ENCODE results near the gene KCNK10. TPM values are rescaled to one million over a fixed set of nuclear protein-coding genes. Genes with fewer than 3 reads are reported as not detected.

KCNK10 gene
- total and polyA plus RNA-seq, 3 experiments from 2014 or later = not detected

GRCh38 chr14:88194531-88194930 lies 128.5 kb downstream of the KCNK10 start:
- Mint-ChIP-seq H3K4me3 (no peak overlapping the region), H3K4me1 (peaks cover 0 to under 1% (median 0%) of the 10 kb centered on the region in 3 donors), H3K36me3 (peaks cover 0 to 1% (median 0%) of the 10 kb centered on the region in 3 donors), H3K27ac (no peak overlapping the region), H3K9me3 (no peaks in the 10 kb centered on the region), H3K27me3 (peaks cover 20 to 51% of the 10 kb centered on the region in 2 donors)
- Histone ChIP-seq H3K4me1 (ENCODE audit: insufficient read depth, low read length) (no peaks in the 10 kb centered on the region), H3K9me3 (ENCODE audit: low read length) (no peaks in the 10 kb centered on the region), H3K27ac (ENCODE audit: low read depth, low read length) (no peak overlapping the region), H3K36me3 (ENCODE audit: insufficient read depth, low read length) (no peaks in the 10 kb centered on the region), H3K4me3 (ENCODE audit: low read length) (no peak overlapping the region), H3K27me3 (ENCODE audit: insufficient read depth, low read length, poor library complexity, severe bottlenecking) (peaks cover 8% of the 10 kb centered on the region)
- ChIA-PET CTCF (no interaction called here), POLR2A (no interaction called here)
- no peak for DNase-seq

- H3K4me1 Mint-ChIP-seq = peaks cover 6 to 9% (median 7%) of the 10 kb centered on the region in 3 donors
- H3K27me3 Mint-ChIP-seq = peaks cover 18 to 51% of the 10 kb centered on the region in 2 donors
- Histone ChIP-seq H3K27me3 (ENCODE audit: insufficient read depth, low read length, poor library complexity, severe bottlenecking) (peaks cover 8% of the 10 kb centered on the region), H3K36me3 (ENCODE audit: insufficient read depth, low read length) (no peaks in the 10 kb centered on the region), H3K4me1 (ENCODE audit: insufficient read depth, low read length) (no peaks in the 10 kb centered on the region), H3K4me3 (ENCODE audit: low read length) (no peak overlapping the region), H3K9me3 (ENCODE audit: low read length) (no peaks in the 10 kb centered on the region), H3K27ac (ENCODE audit: low read depth, low read length) (no peak overlapping the region)
- H3K9me3 Mint-ChIP-seq = no peaks in the 10 kb centered on the region
- no peak overlapping the region for H3K4me3 Mint-ChIP-seq
- no peak for DNase-seq
- H3K36me3 Mint-ChIP-seq = peaks cover 0 to 1% (median 0%) of the 10 kb centered on the region in 3 donors
- H3K27ac Mint-ChIP-seq = peak overlapping the region in 1 of 8 donors; percentile 11
- ChIA-PET CTCF (interaction anchor here (1.5 to 2.1 kb wide), 2 partner anchors 7 to 23 kb away, joined by 4 to 6 read pairs; no protein-coding TSS in a partner anchor), POLR2A (no interaction called here)
Measured at GRCh38 chr14:88191605-88192004, 131.5 kb downstream of the KCNK10 start.

- Mint-ChIP-seq H3K4me3 (peak overlapping the region in 5 of 7 donors; percentile 63 to 78 (median 68)), H3K4me1 (peaks cover 6 to 9% (median 7%) of the 10 kb centered on the region in 3 donors), H3K27ac (peak overlapping the region in 2 of 8 donors; percentile 37 to 55), H3K27me3 (peaks cover 18 to 33% of the 10 kb centered on the region in 2 donors), H3K36me3 (peaks cover 0 to 1% (median 0%) of the 10 kb centered on the region in 3 donors), H3K9me3 (no peaks in the 10 kb centered on the region)
- ChIA-PET CTCF (interaction anchor here (0.8 to 2.4 kb wide), 18 partner anchors 9 to 478 kb away, joined by 3 to 12 read pairs (median 4); no protein-coding TSS in a partner anchor), POLR2A (no interaction called here)
- Histone ChIP-seq H3K27me3 (ENCODE audit: insufficient read depth, low read length, poor library complexity, severe bottlenecking) (peaks cover 4% of the 10 kb centered on the region), H3K4me3 (ENCODE audit: low read length) (no peak overlapping the region), H3K27ac (ENCODE audit: low read depth, low read length) (no peak overlapping the region), H3K9me3 (ENCODE audit: low read length) (no peaks in the 10 kb centered on the region), H3K4me1 (ENCODE audit: insufficient read depth, low read length) (no peaks in the 10 kb centered on the region), H3K36me3 (ENCODE audit: insufficient read depth, low read length) (no peaks in the 10 kb centered on the region)
- peak; percentile 7 to 49 (median 15) for DNase-seq
Measured at GRCh38 chr14:88189417-88190191, 133.5 kb downstream of the KCNK10 start.

GRCh38 chr14:88188745-88189416 lies 134.2 kb downstream of the KCNK10 start:
- POLR2A ChIA-PET = no interaction called here
- no peaks in the 10 kb centered on the region for H3K27me3 ChIP-seq (ENCODE audit: insufficient read depth, low read length, poor library complexity, severe bottlenecking)
- Mint-ChIP-seq H3K36me3 (peaks cover 0 to 1% (median 0%) of the 10 kb centered on the region in 3 donors), H3K27ac (peak overlapping the region in 2 of 8 donors; percentile 37 to 55), H3K4me1 (peaks cover 6 to 9% (median 7%) of the 10 kb centered on the region in 3 donors), H3K9me3 (no peaks in the 10 kb centered on the region), H3K4me3 (peak overlapping the region in 5 of 7 donors; percentile 63 to 78 (median 68)), H3K27me3 (peaks cover 15 to 27% of the 10 kb centered on the region in 2 donors)
- no peaks in the 10 kb centered on the region for H3K36me3 ChIP-seq (ENCODE audit: insufficient read depth, low read length)
- H3K9me3 ChIP-seq (ENCODE audit: low read length) = no peaks in the 10 kb centered on the region
- CTCF ChIA-PET = interaction anchor here (0.8 to 2.4 kb wide), 14 partner anchors 8 to 479 kb away, joined by 3 to 12 read pairs (median 4); no protein-coding TSS in a partner anchor
- no peak for DNase-seq
- H3K4me3 ChIP-seq (ENCODE audit: low read length) = no peak overlapping the region
- H3K4me1 ChIP-seq (ENCODE audit: insufficient read depth, low read length) = no peaks in the 10 kb centered on the region
- H3K27ac ChIP-seq (ENCODE audit: low read depth, low read length) = no peak overlapping the region

- no peaks in the 10 kb centered on the region for H3K4me1 ChIP-seq (ENCODE audit: insufficient read depth, low read length)
- H3K36me3 ChIP-seq (ENCODE audit: insufficient read depth, low read length) = no peaks in the 10 kb centered on the region
- POLR2A ChIA-PET = no interaction called here
- no peaks in the 10 kb centered on the region for H3K27me3 ChIP-seq (ENCODE audit: insufficient read depth, low read length, poor library complexity, severe bottlenecking)
- no peak overlapping the region for H3K4me3 ChIP-seq (ENCODE audit: low read length)
- CTCF ChIA-PET = no interaction called here
- no peak overlapping the region for H3K27ac Mint-ChIP-seq
- peaks cover 0 to 1% (median 0%) of the 10 kb centered on the region in 3 donors for H3K36me3 Mint-ChIP-seq
- DNase-seq = no peak
- H3K4me1 Mint-ChIP-seq = peaks cover 9 to 16% (median 13%) of the 10 kb centered on the region in 3 donors
- no peaks in the 10 kb centered on the region for H3K9me3 ChIP-seq (ENCODE audit: low read length)
- no peaks in the 10 kb centered on the region for H3K9me3 Mint-ChIP-seq
- no peak overlapping the region for H3K27ac ChIP-seq (ENCODE audit: low read depth, low read length)
- H3K27me3 Mint-ChIP-seq = peaks cover 6 to 8% of the 10 kb centered on the region in 2 donors
- H3K4me3 Mint-ChIP-seq = no peak overlapping the region
Measured at GRCh38 chr14:88185843-88186242, 137.2 kb downstream of the KCNK10 start.

GRCh38 chr14:88184956-88185355 lies 138.1 kb downstream of the KCNK10 start:
- Histone ChIP-seq H3K36me3 (ENCODE audit: insufficient read depth, low read length) (no peaks in the 10 kb centered on the region), H3K27ac (ENCODE audit: low read depth, low read length) (no peak overlapping the region), H3K27me3 (ENCODE audit: insufficient read depth, low read length, poor library complexity, severe bottlenecking) (no peaks in the 10 kb centered on the region), H3K9me3 (ENCODE audit: low read length) (no peaks in the 10 kb centered on the region), H3K4me3 (ENCODE audit: low read length) (no peak overlapping the region), H3K4me1 (ENCODE audit: insufficient read depth, low read length) (no peaks in the 10 kb centered on the region)
- CTCF ChIA-PET = no interaction called here
- H3K27ac Mint-ChIP-seq = no peak overlapping the region
- no peak for DNase-seq
- H3K36me3 Mint-ChIP-seq = peaks cover 0 to 1% (median 0%) of the 10 kb centered on the region in 3 donors
- POLR2A ChIA-PET = no interaction called here
- H3K9me3 Mint-ChIP-seq = no peaks in the 10 kb centered on the region
- peaks cover 4 to 8% of the 10 kb centered on the region in 2 donors for H3K27me3 Mint-ChIP-seq
- no peak overlapping the region for H3K4me3 Mint-ChIP-seq
- H3K4me1 Mint-ChIP-seq = peaks cover 10 to 22% (median 14%) of the 10 kb centered on the region in 3 donors

- peaks cover 5 to 17% (median 7%) of the 10 kb centered on the region in 3 donors for H3K4me1 Mint-ChIP-seq
- no peak for DNase-seq
- POLR2A ChIA-PET = no interaction called here
- H3K4me3 Mint-ChIP-seq = no peak overlapping the region
- Histone ChIP-seq H3K27ac (ENCODE audit: low read depth, low read length) (no peak overlapping the region), H3K4me3 (ENCODE audit: low read length) (no peak overlapping the region), H3K4me1 (ENCODE audit: insufficient read depth, low read length) (no peaks in the 10 kb centered on the region), H3K27me3 (ENCODE audit: insufficient read depth, low read length, poor library complexity, severe bottlenecking) (no peaks in the 10 kb centered on the region), H3K9me3 (ENCODE audit: low read length) (no peaks in the 10 kb centered on the region), H3K36me3 (ENCODE audit: insufficient read depth, low read length) (no peaks in the 10 kb centered on the region)
- no peaks in the 10 kb centered on the region for H3K9me3 Mint-ChIP-seq
- peaks cover 0 to 1% (median 0%) of the 10 kb centered on the region in 3 donors for H3K36me3 Mint-ChIP-seq
- peak overlapping the region in 4 of 8 donors; percentile 47 to 65 (median 58) for H3K27ac Mint-ChIP-seq
- CTCF ChIA-PET = interaction anchor here (2.8 kb wide), 1 partner anchor 8 kb away, joined by 8 read pairs; no protein-coding TSS in a partner anchor
- peaks cover 0 to 2% of the 10 kb centered on the region in 2 donors for H3K27me3 Mint-ChIP-seq
Measured at GRCh38 chr14:88181072-88181471, 142.0 kb downstream of the KCNK10 start.
